ENCODE data around the gene NT5DC3. TPM values are rescaled to one million over a fixed set of nuclear protein-coding genes. Genes with fewer than 3 reads are reported as not detected.

Gene NT5DC3
- total RNA-seq, 2 donors from 2014 or later: 36.0 to 62.4 TPM

- H3K27ac ChIP-seq: peak overlapping the region in 1 of 2 donors; percentile 12
- TF ChIP-seq CTCF (IDR thresholded peaks at IDR 0.05): no peak
- DNase-seq (ENCODE audit: low spot score) (no peak), ATAC-seq (ENCODE audit: insufficient number of reproducible peaks, low FRiP score, low read depth) (no peak)
- peaks cover 8 to 27% of the 10 kb centered on the region in 2 donors for H3K4me1 ChIP-seq (ENCODE audit: control insufficient read depth in 1 of 2, low read depth in 2 of 2)
- H3K27me3 ChIP-seq (replicated peaks; ENCODE audit: insufficient read depth): no peaks in the 10 kb centered on the region
- H3K36me3 ChIP-seq: peaks cover 60% of the 10 kb centered on the region
- H3K4me3 ChIP-seq: no peak overlapping the region
- no peaks in the 10 kb centered on the region for H3K9me3 ChIP-seq
These were observed 67.7 kb downstream of the NT5DC3 start for GRCh38 chr12:103773109-103773910.

GRCh38 chr12:103772367-103773108 lies 68.5 kb downstream of the NT5DC3 start:
- DNase-seq (ENCODE audit: low spot score): no peak
- no peaks in the 10 kb centered on the region for H3K9me3 ChIP-seq
- TF ChIP-seq CTCF (IDR thresholded peaks at IDR 0.05): no peak
- H3K4me1 ChIP-seq (ENCODE audit: control insufficient read depth in 1 of 2, low read depth in 2 of 2): peaks cover 8 to 27% of the 10 kb centered on the region in 2 donors
- peaks cover 57% of the 10 kb centered on the region for H3K36me3 ChIP-seq
- no peak for ATAC-seq (ENCODE audit: insufficient number of reproducible peaks, low FRiP score, low read depth)
- H3K27ac ChIP-seq: peak overlapping the region in 1 of 2 donors; percentile 12
- H3K4me3 ChIP-seq: no peak overlapping the region
- no peaks in the 10 kb centered on the region for H3K27me3 ChIP-seq (replicated peaks; ENCODE audit: insufficient read depth)

- no peak for DNase-seq (ENCODE audit: low spot score)
- ATAC-seq (ENCODE audit: insufficient number of reproducible peaks, low FRiP score, low read depth): no peak
- no peaks in the 10 kb centered on the region for H3K27me3 ChIP-seq (replicated peaks; ENCODE audit: insufficient read depth)
- H3K36me3 ChIP-seq: peaks cover 53% of the 10 kb centered on the region
- H3K4me3 ChIP-seq: no peak overlapping the region
- H3K4me1 ChIP-seq (ENCODE audit: control insufficient read depth in 1 of 2, low read depth in 2 of 2): peaks cover 8 to 27% of the 10 kb centered on the region in 2 donors
- H3K9me3 ChIP-seq: no peaks in the 10 kb centered on the region
- no peak overlapping the region for H3K27ac ChIP-seq
- TF ChIP-seq CTCF (IDR thresholded peaks at IDR 0.05): peak; percentile 30
These were observed 69.6 kb downstream of the NT5DC3 start for GRCh38 chr12:103771466-103771865.

- no peak for ATAC-seq (ENCODE audit: insufficient number of reproducible peaks, low FRiP score, low read depth)
- no peak overlapping the region for H3K27ac ChIP-seq
These were observed 71.6 kb downstream of the NT5DC3 start for GRCh38 chr12:103769240-103769945.

More at GRCh38 chr12:103769240-103769945, 71.6 kb downstream of the NT5DC3 start:
- H3K4me1 ChIP-seq (ENCODE audit: control insufficient read depth in 1 of 2, low read depth in 2 of 2): peaks cover 8 to 27% of the 10 kb centered on the region in 2 donors
- no peaks in the 10 kb centered on the region for H3K9me3 ChIP-seq
- H3K4me3 ChIP-seq: no peak overlapping the region
- no peak for DNase-seq (ENCODE audit: low spot score)
- no peaks in the 10 kb centered on the region for H3K27me3 ChIP-seq (replicated peaks; ENCODE audit: insufficient read depth)
- TF ChIP-seq CTCF (IDR thresholded peaks at IDR 0.05): no peak
- peaks cover 51% of the 10 kb centered on the region for H3K36me3 ChIP-seq
